Measurements from ENCODE around the gene FGF1.
A peak's percentile ranks its signal among the peaks of the same experiment; 100 is the strongest.

The FGF1 gene

DNA sequence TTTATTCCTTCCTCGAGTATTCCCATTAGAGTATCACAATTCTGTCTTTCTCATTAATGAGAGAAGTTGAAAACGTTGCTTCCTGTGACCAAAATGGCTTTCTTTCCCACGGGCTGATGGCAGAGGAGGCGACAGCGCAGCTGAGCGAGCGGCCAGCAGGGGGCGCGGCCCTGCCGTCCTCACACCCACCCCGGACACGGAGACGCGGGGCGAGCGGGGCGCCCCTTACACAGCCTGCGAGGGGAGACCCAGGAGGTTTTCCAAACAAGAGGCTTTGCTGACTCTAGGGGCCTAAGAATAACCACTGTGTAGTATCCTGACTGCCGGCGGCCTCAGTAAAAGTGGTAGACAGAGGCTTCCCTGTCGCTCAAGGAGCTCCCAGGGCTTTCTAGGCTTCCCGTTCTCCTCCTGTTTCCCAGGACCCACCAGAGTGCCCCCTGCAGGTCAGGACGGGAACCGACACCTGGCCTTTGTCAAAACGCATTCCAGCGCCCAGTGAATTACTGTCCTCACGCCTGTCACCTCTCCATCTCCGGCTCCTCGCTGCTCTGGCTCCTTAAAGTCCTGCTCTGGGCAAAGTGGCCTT is 27.3 kb upstream of the FGF1 start:
- DNase-seq (ENCODE audit: low read depth in 2 of 2): peak; percentile 89 to 92
- H3K4me3 ChIP-seq (replicated peaks in 1 of 2; ENCODE audit: low read depth in 2 of 2, low read length in 2 of 2): peak overlapping the region; percentile 50 to 65
- TF ChIP-seq, protein P1, sequence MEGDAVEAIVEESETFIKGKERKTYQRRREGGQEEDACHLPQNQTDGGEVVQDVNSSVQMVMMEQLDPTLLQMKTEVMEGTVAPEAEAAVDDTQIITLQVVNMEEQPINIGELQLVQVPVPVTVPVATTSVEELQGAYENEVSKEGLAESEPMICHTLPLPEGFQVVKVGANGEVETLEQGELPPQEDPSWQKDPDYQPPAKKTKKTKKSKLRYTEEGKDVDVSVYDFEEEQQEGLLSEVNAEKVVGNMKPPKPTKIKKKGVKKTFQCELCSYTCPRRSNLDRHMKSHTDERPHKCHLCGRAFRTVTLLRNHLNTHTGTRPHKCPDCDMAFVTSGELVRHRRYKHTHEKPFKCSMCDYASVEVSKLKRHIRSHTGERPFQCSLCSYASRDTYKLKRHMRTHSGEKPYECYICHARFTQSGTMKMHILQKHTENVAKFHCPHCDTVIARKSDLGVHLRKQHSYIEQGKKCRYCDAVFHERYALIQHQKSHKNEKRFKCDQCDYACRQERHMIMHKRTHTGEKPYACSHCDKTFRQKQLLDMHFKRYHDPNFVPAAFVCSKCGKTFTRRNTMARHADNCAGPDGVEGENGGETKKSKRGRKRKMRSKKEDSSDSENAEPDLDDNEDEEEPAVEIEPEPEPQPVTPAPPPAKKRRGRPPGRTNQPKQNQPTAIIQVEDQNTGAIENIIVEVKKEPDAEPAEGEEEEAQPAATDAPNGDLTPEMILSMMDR (IDR thresholded peaks at IDR 0.05; ENCODE audit: low read depth, low read length): peak; percentile 79

DNA sequence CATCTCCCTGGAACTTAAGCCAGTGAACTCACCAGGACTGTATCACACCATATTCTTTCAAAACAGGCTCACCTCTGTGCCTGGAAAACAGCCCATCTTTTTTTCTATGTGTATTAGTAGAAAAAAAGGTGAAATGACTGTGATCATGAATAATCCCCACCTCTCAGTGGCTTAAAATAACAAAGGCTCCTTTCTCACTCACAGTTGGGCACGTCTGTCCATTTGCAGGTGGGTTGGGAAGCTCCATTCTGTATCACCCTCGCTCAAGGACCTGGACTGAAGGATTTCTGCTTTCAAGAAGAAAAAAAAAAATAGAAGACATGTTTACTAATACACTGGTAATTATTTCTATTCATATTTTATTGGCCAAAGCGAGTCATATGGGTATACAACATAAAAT is 17.3 kb upstream of the FGF1 start:
- no peak overlapping the region for H3K4me3 ChIP-seq (replicated peaks in 1 of 2; ENCODE audit: low read depth in 2 of 2, low read length in 2 of 2)
- no peak for DNase-seq (ENCODE audit: low read depth in 2 of 2)
- TF ChIP-seq, protein P1 (IDR thresholded peaks at IDR 0.05; ENCODE audit: low read depth, low read length): no peak

- TF ChIP-seq, protein P1 (IDR thresholded peaks at IDR 0.05; ENCODE audit: low read depth, low read length): no peak
- no peak for DNase-seq (ENCODE audit: low read depth in 2 of 2)
- no peak overlapping the region for H3K4me3 ChIP-seq (replicated peaks in 1 of 2; ENCODE audit: low read depth in 2 of 2, low read length in 2 of 2)
These were observed 15.9 kb upstream of the FGF1 start for GRCh38 chr5:142701673-142702311.

DNA sequence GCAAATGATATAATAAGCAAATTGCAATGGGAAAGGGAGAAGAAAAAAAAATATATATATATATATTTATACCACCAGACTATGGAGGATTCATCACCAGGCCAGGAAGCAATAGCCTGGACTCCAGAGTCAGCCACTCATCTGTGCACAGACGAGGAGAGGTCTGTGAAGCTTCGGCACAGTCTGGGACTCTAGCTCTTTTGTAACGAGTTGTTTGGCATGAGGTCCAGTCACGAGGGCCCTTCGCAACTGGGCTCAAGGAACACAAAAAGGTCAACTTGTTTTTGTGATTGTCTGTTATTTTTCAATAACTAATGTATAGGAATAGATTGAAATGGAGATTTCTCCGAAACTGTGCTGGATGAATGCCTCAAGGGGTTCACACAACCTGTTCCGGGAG is 14.7 kb upstream of the FGF1 start:
- H3K4me3 ChIP-seq (replicated peaks in 1 of 2; ENCODE audit: low read depth in 2 of 2, low read length in 2 of 2): no peak overlapping the region
- TF ChIP-seq, protein P1 (IDR thresholded peaks at IDR 0.05; ENCODE audit: low read depth, low read length): no peak
- no peak for DNase-seq (ENCODE audit: low read depth in 2 of 2)

GRCh38 chr5:142699184-142699720 is 13.4 kb upstream of the FGF1 start:
- TF ChIP-seq, protein P1 (IDR thresholded peaks at IDR 0.05; ENCODE audit: low read depth, low read length): peak; percentile 96
- DNase-seq (ENCODE audit: low read depth in 2 of 2): peak; percentile 90 to 91
- H3K4me3 ChIP-seq (replicated peaks in 1 of 2; ENCODE audit: low read depth in 2 of 2, low read length in 2 of 2): no peak overlapping the region

- TF ChIP-seq, protein P1 (IDR thresholded peaks at IDR 0.05; ENCODE audit: low read depth, low read length): no peak
- H3K4me3 ChIP-seq (replicated peaks in 1 of 2; ENCODE audit: low read depth in 2 of 2, low read length in 2 of 2): no peak overlapping the region
- peak in 1 of 2 donors; percentile 22 for DNase-seq (ENCODE audit: low read depth in 2 of 2)
These were observed 12.7 kb upstream of the FGF1 start for GRCh38 chr5:142698447-142699183.

Data from cardiac fibroblast (primary cell).